ENCODE measurements around the gene BRI3BP.
"Not testable (repeated sequence)": the region's sequence is repeated elsewhere in the genome, so short reads cannot be mapped to it uniquely, and the experiment has no call there.

BRI3BP gene

DNA sequence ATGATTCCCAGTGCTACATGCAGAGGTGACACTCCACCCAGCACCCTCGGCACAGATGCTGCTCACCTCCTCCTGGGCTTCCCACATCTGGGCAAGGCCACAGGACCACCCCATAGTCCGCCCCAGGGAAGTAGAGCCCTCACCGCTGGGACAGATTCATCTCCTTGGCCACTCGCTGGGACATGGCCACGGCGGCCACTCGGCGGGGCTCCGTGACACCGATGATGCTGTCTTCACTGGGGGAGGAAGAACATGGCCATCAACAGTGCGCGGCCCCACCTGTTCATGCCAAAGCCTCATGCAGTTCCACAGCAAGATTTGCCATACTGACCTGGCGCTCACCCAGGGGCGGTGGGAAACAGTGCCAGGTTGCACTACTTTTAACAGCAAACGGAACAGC lies 18.2 kb upstream of the BRI3BP start:
- no peak for DNase-seq

DNA sequence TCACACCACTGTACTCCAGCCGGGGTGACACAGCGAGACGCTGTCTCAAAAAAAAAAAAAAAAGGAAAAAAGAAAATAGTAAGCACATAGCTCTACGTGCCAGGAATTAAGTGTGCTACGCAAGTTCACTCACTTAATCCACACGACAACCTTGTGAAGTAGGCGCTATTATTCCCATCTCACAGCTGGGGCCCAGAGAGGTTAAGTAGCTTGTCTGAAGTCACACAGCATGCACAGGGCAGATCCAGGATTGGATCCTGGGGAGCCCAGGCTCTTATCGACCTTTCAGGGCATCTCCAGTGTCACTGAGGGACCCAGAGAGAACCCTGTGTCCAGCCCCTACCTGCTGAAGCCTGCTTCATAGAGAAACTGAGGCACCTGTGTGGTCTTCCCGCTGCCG lies 16.4 kb upstream of the BRI3BP start:
- DNase-seq = no peak

DNA sequence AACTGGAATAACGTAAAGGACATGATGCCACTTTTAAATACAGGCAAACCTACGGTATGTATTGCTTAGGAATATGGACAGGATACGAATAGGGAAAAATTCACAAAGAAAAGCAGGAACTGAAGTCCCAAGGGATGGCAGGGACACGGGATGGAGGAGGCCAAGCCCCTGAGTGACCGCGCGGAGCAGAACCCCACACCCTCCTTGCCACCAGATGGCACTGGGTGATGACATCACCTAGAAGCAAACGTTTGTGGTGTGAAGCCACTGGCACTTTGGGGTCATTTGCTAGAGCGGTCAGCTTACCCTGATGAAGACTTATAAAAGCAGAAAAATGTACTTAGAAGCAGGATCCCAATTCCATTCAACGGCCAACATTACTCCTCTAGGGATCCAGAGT lies 13.9 kb upstream of the BRI3BP start:
- no peak for DNase-seq

DNA sequence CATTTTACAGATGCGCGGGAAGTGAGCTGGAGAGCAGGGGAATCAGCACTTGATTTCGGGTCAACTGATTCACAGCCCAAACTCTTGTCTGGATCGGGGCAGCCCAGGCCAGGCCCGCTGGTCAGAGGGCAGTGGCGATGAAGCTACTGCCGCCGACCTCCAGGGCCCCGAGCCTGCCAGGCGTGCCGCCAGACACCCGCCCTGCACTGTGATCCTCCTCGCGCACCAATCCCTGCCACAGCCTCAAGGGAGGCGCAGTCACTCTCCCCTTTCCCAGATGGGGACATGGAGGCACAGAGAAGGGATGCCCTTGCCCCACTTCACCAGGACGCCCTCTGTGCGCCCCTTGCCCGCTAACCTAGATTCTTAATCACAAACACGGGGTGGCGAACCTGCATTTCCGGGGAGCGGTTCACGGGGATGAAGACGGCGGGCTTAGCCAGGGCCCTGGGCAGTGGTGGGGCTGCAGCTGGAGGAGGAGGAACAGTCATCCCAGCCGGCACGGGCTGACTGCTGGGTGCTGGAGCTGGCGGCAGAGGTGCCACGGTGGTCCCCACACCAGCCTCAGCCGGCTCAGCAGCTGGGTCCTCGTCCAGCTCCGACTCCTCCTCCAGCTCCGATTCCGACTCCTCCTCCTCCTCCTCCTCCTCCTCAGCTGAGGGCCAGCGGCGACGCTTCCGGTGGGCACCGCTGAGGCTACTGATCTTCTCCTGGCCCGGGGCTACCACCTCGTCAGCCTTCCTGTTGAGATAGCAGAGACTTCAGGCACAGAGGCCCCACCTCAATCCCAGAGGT lies 13.2 kb upstream of the BRI3BP start:
- DNase-seq = no peak

DNA sequence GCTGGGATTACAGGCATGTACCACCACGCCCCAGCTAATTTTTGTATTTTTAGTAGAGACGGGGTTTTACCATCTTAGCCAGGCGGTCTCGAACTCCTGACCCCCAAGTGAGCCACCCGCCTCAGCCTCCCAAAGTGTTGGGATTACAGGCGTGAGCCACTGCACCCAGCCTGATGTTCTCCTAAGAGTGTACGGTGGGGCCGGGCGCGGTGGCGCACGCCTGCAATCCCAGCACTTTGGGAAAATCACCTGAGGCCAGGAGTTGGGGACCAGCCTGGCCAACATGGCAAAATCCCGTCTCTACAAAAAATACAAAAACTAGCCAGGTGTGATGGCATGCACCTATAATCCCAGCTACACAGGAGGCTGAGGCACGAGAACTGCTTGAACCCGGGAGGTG lies 6.6 kb upstream of the BRI3BP start:
- DNase-seq = not testable (repeated sequence)

DNA sequence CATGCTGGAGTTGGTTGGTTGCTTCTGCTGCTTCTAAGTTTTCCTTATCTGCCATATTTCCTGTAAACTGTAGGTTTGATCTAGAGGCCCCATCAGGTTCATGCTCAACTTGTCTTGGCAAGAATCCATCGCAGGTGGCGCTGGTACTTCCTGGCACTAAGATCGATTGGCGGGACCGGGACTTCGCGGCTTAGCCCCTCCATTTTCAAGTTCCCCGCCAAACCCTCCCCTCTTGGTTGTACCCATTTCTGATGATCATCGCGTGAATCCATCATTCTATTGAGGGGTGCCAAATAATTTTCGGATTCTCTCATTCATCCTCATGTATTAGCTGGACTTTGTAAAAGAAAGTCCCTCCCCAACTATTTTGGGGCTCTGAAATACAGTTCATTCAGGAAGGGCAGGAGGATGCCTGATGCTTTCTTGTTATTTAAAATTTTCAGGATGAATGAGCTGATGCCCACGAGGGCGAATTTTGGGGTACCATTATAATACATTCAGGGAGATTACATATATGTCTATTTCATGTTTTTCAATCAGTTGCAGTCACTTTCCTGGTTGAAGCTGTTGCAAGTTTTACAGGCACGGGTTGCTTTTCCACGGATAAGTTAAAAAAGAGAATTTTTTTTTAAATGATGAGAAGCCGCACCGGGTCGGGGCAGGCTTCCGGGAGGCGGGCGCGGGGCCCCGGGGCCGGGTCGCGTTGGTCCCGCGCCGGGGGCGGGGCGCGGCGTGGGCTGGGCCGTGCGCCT lies 395 bp upstream of the BRI3BP start:
- DNase-seq = peak; percentile 93

DNA sequence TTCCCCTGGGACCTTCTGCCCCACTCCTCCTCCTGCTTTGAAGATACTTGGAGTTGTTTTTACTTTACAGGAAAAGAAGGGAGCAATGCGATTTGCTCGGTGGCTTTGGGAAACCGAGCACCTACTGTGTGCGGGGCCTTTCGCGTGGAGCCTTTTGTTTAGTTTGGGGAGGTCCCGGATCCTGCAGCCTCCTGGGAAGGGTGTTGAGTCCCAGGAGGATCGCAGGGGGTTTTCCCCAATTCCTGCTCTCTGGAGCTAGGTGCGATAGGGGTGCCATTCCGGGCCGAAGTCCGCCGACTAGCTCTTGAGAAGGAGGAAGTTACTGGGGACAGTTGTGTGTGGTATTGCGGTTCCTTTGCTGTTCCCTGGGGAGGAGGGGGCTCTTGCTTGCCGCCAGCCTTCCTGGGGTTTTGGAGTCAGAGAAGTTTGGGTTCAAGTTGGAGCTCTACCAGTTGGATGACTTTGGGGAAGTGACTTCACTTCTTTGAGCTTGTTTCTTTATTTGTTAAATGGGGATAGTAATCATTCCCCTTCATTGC lies 1.1 kb downstream of the BRI3BP start:
- peak; percentile 10 for DNase-seq

DNA sequence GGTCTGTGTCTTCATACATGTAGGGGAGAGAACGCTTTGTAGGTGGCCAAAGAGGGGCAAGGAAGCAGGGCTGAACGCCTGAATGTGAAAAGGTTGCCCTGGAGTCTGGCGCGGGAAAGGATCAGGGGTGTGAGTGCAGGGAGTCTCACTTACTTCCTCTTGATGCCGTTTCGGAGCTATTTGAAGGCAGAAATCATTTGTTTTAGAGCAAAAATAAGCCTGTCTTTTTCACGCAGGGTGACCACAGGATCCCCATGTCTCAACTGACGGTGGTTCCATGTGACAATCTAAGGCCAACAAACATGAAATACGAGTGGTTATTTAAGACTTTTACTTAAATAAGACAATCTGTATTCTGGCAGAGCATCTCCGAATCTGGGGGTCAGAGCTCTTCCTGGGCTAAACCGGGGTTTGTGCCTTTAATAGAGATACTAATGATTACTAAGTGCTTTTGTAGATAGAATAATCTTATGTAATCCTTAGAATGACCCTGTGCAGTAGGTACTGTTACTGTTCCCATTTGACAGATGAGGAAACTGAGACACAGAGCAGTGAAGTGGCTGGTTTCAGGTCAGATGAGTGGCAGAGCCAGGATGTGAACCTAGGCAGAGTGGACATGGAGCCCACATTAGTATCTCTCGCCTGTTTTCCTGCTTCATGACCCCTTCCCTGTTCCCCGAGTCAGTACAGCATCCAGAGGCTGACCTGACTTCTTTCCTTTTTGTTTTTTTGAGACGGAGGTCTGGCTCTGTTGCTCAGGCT lies 1.9 kb downstream of the BRI3BP start:
- no peak for DNase-seq

DNA sequence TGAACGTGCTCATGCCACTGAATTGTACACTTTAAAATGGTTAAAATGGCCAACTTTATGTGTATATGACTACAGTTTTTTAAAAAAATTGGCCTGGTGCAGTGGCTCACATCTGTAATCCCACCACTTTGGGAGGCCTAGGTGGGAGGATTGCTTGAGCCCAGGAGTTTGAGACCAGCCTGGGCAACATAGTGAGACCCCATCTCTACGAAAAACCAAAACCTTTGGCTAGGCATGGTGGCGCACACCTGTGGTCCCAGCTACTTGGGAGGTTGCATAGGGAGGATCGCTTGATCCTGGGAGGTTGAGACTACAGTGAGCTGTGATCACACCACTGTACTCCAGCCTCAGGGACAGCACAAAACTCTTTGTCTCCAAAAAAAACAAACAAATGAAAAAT lies 5.3 kb downstream of the BRI3BP start:
- no peak for DNase-seq

DNA sequence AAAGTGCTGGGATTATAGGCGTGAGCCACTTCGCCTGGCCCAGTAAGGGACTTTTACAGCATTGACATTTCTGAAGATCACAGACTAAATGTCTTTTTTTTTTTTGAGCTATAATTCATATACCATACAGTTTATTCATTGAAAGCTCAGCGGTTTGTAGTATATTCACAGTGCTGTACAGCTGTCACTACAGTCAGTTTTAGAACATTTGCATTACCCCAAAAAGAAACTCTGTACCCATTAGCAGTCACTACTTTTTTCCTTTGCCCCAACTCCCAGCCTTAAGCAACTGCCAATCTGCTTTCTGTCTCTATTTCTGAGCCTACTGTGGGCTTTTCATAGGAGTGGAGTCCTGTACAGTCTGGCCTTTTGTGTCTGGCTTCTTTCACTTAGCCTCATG lies 8.2 kb downstream of the BRI3BP start:
- no peak for DNase-seq

DNA sequence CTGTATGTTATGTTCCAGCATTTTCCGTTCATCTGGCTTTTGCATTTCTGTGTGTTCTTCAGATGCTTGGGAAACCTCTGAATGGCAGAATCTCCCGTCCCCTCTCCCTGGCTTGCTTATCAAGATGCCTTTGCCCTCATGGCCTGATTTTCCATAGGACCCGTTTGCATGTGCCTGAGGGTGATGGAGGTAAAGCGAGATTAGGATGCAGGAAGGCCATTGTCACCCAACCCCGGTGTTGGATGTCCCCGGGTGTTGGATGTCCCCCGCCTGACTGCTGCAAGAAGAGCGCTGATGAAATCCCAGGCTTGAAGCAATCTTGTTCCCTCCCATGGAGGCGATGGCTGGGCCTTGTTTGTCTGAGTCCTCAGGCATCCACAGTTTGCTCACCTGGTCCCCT lies 9.6 kb downstream of the BRI3BP start:
- DNase-seq = no peak

DNA sequence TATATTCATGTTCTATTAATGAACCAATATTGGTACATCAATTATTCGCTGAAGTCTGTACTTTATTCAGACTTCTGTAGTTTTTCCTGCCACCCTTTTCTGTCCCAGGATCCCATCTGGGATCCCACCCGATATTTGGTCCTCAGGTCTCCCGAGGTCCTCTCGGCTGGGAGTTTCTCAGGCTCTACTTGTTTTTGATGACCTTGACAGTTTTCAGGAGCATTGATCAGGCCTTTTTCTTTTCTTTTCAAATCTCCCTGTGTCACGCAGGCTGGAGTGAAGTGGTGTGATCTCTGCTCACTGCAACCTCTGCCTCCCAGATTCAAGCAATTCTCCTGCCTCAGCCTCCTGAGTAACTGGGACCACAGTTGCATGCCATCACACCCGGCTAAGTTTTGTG lies 11.2 kb downstream of the BRI3BP start:
- no peak for DNase-seq

DNA sequence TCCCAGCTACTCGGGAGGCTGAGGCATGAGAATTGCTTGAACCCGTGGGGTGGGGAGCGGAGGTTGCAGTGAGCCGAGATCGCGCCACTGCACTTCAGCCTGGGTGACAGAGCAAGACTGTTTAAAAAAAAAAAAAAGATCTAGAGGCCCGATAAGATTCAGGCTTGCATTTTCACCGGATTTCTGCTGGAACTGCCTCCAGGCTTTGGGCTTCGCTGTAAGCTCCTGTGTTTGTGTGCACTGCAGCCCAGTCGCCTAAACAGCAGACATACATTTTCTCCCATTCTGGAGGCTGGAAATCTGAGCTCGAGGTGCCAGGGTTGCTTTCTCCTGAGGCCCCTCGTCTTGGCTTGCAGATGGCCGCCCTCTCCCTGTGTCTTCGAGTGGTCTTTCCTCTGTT lies 12.2 kb downstream of the BRI3BP start:
- DNase-seq = no peak

DNA sequence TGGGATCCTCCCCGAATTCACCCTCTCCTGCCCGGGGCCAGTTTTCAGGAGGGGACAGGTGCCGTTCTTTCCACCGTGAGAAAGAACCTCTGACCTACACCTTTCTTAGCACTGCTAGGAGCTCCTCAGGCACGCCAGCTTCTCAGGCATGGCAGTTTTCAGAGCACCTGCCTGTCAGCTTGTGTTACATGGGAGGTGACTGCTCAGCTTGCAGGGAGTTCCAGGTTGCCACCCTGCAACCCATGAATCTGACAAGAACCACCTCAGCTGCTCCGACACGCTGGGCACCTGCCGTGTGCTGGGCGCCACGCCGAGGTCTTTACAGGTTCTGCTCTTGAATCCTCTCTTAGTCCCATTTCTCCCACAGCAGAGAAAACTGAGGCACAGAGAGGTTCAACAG lies 12.9 kb downstream of the BRI3BP start:
- peak; percentile 10 for DNase-seq

DNA sequence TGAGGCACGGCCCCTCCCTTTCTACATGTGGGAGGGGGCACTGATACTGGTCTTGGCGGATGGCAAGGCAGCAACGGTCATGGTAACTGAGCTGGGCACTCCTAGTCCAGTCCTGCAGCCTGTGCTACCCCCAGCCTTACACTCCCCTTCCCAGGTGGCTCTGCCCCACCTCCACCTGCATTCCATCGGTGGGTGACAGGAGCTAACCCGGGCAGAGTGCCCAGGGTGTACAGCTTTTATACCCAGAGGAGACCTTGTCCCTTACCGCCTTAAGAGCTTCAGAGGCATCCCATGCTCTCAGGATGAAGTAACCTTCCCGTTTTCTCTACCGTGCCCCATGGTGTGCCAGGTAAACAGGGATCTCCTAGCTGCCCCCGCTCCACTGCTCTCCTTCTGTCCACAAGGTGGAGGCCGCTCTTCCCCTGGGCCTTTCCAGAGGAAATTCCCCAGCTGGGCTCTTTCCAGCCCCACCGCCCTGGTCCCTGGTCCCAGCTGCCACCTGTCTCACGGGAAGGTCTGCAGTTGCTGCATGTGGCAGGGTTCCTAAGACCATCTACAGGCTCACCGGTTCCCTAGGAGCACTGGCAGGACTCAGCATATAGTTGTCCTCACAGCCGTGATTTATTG lies 20.5 kb downstream of the BRI3BP start:
- DNase-seq = no peak

DNA sequence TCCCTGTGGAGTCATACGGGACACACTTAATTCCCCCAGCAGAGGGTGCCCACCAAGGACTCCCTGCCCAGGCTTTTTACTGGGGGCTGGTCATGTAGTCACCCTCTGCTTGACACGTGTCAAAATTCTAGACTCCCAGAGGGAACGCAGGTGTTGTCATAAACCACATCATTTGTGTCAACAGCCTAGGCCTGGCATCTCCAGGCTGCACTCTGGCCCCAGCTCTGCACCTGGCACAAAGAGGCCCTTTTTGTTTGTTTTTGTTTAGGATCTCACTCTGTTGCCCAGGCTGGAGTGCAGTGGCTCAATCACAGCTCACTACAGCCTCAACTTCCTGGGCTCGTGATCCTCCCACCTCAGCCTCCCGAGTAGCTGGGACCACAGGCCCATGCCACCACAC lies 21.1 kb downstream of the BRI3BP start:
- DNase-seq = no peak

DNA sequence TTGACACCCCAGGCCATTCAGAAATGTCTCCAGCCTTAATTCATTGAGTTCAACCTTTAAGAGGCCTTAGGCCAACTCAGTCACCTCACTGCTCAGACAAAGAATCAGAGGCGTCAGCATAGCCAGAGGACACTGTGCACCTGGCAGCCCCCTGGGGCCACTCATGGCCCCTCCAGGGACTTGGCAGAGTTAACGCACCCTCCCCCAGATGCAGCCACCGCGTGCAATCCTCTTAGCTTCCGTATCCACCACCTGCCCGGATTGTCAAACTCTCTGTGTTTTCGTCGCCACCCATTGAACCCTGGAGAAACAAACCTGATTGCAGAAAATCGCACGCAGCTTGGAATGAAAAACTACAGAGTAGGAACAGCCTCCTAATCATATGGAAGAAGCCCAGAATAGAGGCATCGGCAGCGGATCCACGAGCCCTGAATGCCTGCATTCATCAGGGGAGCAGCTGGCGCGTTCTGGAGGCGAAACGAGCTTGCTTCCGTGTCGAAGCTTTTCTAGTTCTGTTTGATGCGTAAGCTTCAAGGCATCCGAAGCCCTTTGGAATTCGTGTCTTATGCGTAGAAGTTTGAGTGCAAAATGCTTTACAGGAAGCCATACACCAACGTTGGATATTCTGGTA lies 22.4 kb downstream of the BRI3BP start:
- DNase-seq = no peak

DNA sequence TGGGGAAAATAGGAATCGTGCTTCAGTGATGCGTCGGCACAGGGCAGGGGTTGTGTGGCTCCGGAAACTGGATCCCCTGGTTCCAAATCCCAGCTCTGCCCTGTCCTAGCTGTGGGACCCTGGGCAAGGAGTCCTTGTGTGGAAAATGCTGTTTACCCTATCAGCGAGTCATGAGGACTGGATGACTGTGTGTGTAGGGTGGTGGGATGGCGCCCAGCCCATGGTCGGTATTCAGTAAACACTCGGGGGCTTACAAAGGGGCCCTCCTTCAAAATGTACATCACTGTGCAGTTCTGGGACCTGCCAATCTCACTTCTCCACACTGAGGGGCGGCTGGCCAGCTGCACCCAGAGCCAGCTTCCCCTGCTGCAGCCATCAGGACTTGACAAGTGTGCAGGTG lies 24.4 kb downstream of the BRI3BP start:
- no peak for DNase-seq

DNA sequence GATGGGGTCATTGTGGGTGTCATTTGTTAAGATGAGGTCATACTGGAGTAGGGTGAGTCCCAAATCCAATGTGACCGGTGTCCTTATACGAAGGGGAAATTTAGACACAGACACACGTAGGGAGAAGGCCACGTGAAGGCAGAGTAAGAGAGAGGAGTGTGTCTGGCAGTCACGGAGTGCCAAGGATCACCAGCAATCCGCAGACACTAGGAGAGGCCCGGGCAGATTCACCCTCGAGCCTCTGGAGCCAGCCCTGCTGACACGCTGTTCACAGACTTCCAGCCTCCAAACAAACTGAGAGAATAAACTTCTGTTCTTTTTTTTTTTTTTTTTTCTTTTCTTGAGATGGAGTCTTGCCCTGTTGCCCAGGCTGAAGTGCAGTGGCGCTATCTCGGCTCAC lies 24.9 kb downstream of the BRI3BP start:
- no peak for DNase-seq

DNA sequence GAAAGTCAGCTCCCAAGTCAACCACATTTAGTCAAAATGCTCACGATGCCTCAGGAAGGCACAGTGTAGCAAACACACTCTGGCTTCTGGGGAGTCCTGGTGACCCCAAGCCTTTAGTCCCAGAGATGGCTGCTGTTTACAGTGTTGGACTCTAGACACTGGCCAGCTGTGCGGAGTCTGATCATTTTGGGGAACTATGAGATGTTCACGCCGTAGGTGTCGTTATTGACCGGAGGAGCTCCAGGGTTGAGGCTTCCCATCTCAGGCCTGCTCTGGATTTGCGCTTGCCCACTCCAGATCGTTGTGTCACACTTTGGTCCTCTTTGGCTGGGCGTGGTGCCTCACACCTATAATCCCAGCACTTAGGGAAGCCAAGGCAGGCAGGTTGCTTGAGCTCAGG lies 27.7 kb downstream of the BRI3BP start:
- DNase-seq = no peak

DNA sequence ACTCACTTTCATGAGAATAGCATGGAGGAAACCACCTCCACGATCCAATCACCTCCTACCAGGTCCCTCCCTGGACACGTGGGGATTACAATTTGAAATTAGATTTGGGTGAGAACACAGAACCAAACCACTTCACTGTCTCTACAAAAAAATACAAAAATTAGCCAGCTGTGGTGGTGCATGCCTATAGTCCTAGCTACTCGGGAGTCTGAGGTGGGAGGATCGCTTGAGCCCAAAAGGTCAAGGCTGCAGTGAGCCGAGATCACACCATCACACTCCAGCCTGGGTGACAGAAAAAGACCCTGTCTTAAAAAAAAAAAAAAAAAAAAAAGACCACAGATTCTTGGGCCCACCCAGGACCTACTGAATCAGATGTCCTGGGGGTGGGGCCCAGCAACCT lies 28.3 kb downstream of the BRI3BP start:
- DNase-seq = no peak

DNA sequence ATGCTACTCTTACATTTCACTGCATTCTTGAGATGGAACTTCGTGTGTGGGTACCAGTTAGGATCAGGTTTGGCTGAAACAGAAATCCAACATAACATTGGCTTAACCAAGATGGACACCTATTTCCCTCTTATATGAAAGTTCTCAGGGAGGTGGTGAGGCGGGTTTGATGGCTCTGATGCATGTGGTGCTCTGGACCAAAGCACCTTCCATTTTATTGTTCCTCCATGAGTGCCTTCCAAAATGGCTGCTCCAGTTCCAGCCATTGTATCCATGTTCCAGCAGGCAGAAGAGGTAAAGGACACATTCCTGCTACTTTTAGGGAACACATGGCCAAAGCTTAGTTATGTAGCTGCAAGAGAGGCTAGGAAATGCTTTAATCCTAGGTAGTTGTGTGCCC lies 29.6 kb downstream of the BRI3BP start:
- no peak for DNase-seq
